ENCODE results near the gene DDTL.
"Not testable (repeated sequence)": the region's sequence is repeated elsewhere in the genome, so short reads cannot be mapped to it uniquely, and the experiment has no call there.

The DDTL gene

DNA sequence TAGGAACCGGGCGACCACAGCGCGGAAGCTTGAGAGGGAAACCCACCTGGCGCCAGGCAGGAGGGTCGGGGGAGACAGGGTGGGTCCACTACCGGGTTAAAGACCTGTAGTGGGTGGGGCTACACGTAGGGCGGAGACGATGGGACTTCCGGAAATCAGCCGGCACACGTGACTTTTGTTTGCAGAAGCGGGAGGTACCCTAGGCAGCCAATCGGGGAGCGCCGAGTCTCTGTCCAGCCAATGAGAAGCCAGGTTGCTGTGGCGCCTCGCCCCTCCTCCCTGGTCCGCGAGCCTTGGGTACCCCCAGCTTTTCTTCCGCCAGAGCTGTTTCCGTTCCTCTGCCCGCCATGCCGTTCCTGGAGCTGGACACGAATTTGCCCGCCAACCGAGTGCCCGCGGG is at the start of gene DDTL:
Gene DDTL (plus strand): TSS at position 321 of the 400 bp plus-strand sequence. CDS start 27 bp downstream, at position 348.
- DNase-seq (ENCODE audit: low read depth); H3K4me3 ChIP-seq (ENCODE audit: low read depth, low read length); in situ Hi-C loops (cut with HindIII; ENCODE audit: low sequenced_read_pairs): not testable (repeated sequence)

GRCh38 chr22:23920267-23920611 is 46.4 kb upstream of the DDTL start:
- in situ Hi-C loops (cut with HindIII; ENCODE audit: low sequenced_read_pairs); H3K4me3 ChIP-seq (ENCODE audit: low read depth, low read length); DNase-seq (ENCODE audit: low read depth): not testable (repeated sequence)

- DNase-seq (ENCODE audit: low read depth), result not testable (repeated sequence)
Observed at GRCh38 chr22:23921586-23922201, 45.0 kb upstream of the DDTL start.

DNA sequence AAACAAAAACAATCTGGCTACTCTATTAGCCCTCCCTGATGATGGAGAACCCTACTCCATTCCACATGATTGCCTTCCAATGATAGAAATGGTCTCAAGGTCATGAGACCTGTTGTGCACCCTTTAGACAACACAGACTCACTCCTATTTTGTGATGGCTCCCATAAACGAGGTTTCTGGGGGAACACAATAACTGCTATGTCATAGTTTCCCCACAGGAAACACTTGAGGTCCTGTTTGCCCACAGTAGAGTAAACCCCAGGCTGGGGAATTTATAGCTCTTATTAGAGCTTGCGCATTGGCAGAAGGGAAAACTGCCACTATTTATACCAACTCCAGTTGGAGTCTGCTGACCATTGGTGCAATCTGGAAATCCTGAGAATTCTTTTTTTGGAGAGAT is 43.8 kb upstream of the DDTL start:
- H3K4me3 ChIP-seq (ENCODE audit: low read depth, low read length), result no peak overlapping the region
- in situ Hi-C loops (cut with HindIII; ENCODE audit: low sequenced_read_pairs), result no loop called here
- no peak for DNase-seq (ENCODE audit: low read depth)
- no peak for TF ChIP-seq CTCF (IDR thresholded peaks at IDR 0.05; ENCODE audit: low read depth, low read length, missing control alignments)

More at GRCh38 chr22:23921586-23922201, 45.0 kb upstream of the DDTL start:
- H3K4me3 ChIP-seq (ENCODE audit: low read depth, low read length); in situ Hi-C loops (cut with HindIII; ENCODE audit: low sequenced_read_pairs): not testable (repeated sequence)

GRCh38 chr22:23925020-23925606 is 41.6 kb upstream of the DDTL start:
- DNase-seq (ENCODE audit: low read depth), result no peak
- TF ChIP-seq CTCF (IDR thresholded peaks at IDR 0.05; ENCODE audit: low read depth, low read length, missing control alignments), result no peak

GRCh38 chr22:23926561-23926960 is 40.1 kb upstream of the DDTL start:
- in situ Hi-C loops (cut with HindIII; ENCODE audit: low sequenced_read_pairs), result no loop called here
- no peak for TF ChIP-seq CTCF (IDR thresholded peaks at IDR 0.05; ENCODE audit: low read depth, low read length, missing control alignments)
- DNase-seq (ENCODE audit: low read depth), result no peak
- no peak overlapping the region for H3K4me3 ChIP-seq (ENCODE audit: low read depth, low read length)

More at GRCh38 chr22:23925020-23925606, 41.6 kb upstream of the DDTL start:
- H3K4me3 ChIP-seq (ENCODE audit: low read depth, low read length), result no peak overlapping the region
- in situ Hi-C loops (cut with HindIII; ENCODE audit: low sequenced_read_pairs), result no loop called here

DNA sequence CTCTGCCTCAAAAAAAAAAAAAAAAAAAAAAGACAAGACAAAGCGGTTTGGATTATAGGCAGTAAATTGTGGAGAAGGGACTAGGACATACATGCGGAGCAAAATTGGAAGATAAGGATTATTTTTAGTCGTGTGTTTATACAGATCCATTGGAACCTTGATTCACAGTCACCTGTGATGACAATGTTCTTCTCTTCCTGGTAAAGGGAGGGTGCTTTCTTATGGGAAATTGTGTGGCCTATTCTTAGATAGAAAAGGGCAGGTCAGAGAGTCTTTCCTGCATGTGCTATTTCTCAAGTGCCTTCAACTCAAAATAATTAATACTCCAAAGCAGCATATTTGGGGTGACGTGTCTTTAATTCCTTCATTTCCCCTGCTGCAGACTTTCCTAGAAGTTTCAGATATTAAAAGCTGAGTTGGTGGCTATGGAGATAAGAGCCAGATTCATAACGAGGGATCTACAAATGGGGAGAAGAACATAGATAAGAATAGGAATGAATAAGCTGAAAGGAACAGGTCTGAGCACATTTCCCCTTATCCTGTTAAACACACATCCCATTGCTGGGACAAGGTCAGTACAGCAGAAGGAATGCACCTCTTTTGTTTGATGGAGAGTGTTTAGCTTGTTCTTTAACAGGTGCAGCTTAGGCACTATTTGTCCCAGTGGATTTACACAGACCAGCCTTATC is 28.2 kb upstream of the DDTL start:
- no peak for TF ChIP-seq CTCF (IDR thresholded peaks at IDR 0.05; ENCODE audit: low read depth, low read length, missing control alignments)
- no peak for DNase-seq (ENCODE audit: low read depth)
- in situ Hi-C loops (cut with HindIII; ENCODE audit: low sequenced_read_pairs), result no loop called here
- no peak overlapping the region for H3K4me3 ChIP-seq (ENCODE audit: low read depth, low read length)

DNA sequence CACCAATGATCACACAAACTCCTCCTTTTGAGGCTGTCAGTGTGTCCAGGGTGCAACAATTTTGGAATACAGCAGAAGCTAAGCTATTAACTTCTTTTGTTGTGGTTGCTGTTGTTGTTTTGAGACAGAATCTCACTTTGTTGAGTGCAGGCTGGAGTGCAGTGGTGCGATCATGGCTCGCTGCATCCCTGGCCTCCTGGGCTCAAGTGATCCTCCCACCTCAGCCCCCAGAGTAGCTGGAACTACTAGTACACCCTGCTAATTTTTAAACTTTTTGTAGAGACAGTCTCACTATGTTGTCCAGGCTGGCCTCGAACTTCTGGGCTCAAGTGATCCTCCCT is 27.7 kb upstream of the DDTL start:
- TF ChIP-seq CTCF (IDR thresholded peaks at IDR 0.05; ENCODE audit: low read depth, low read length, missing control alignments), result no peak
- in situ Hi-C loops (cut with HindIII; ENCODE audit: low sequenced_read_pairs), result no loop called here
- no peak for DNase-seq (ENCODE audit: low read depth)
- H3K4me3 ChIP-seq (ENCODE audit: low read depth, low read length), result no peak overlapping the region

- in situ Hi-C loops (cut with HindIII; ENCODE audit: low sequenced_read_pairs); DNase-seq (ENCODE audit: low read depth); H3K4me3 ChIP-seq (ENCODE audit: low read depth, low read length): not testable (repeated sequence)
Observed at GRCh38 chr22:23940166-23940565, 26.5 kb upstream of the DDTL start.

- DNase-seq (ENCODE audit: low read depth); H3K4me3 ChIP-seq (ENCODE audit: low read depth, low read length); in situ Hi-C loops (cut with HindIII; ENCODE audit: low sequenced_read_pairs): not testable (repeated sequence)
Observed at GRCh38 chr22:23947391-23947790, 19.3 kb upstream of the DDTL start.

- DNase-seq (ENCODE audit: low read depth); in situ Hi-C loops (cut with HindIII; ENCODE audit: low sequenced_read_pairs); H3K4me3 ChIP-seq (ENCODE audit: low read depth, low read length): not testable (repeated sequence)
Observed at GRCh38 chr22:23949764-23950163, 16.9 kb upstream of the DDTL start.
